SIG-M5 treated with dmso at 0.1 percent for 504 hours (cell line): ENCODE data around the gene SLC35E3.
"Not testable (repeated sequence)": the region's sequence is repeated elsewhere in the genome, so short reads cannot be mapped to it uniquely, and the experiment has no call there.

Experiments used
- DNase-seq: peaks from one replicate; lab custom pipeline; 2025; ENCODE audit not compliant: unreplicated experiment; lab: John Stamatoyannopoulos, UW

The SLC35E3 gene

DNA sequence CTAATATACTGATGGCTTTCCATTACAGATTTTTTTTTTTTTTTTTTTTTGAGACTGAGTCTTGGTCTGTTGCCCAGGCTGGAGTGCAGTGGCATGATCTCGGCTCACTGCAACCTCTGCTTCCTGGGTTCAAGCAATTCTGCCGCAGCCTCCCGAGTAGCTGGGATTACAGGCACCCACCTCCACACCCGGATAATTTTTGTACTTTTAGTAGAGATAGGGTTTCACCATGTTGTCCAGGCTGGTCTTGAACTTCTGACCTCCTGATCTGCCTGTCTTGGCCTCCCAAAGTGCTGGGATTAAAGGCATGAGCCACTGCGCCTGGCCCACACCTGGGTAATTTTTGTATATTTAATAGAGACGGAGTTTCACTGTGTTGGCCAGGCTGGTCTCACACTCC, 65.6 kb downstream of the SLC35E3 start:
- not testable (repeated sequence) for DNase-seq

DNA sequence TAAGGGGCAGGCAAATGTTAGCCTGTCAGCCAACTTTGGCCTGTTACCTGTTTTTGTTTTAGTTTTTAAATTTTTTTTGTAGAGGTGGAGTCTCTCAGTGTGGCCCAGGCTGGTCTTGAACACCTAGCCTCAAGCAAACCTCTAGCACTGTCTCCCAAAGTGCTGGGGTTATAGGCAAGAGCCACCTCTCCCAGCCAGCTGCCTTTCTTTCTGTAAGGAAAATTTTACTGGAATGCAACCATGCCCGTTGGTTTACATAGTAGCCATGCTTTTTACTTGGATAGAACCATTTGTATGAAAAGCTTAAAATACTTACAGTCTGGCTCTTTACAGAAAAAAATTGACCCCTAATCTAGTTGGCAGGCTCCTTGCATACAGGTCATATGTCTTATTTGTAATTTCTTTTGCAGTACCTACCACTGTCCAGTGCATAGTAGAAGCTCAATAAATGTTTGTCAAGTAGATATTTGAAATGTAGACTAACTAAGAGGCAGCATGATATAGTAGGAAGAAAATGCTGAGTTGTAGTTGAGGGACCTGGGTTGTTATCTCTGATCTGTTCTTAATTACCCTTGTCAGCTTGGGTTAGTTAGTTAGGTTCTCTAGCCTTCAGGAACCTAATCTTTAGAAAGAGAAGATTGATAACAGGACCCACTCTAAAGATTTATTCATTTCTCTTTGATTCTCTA, 66.7 kb downstream of the SLC35E3 start:
- DNase-seq: no peak

DNA sequence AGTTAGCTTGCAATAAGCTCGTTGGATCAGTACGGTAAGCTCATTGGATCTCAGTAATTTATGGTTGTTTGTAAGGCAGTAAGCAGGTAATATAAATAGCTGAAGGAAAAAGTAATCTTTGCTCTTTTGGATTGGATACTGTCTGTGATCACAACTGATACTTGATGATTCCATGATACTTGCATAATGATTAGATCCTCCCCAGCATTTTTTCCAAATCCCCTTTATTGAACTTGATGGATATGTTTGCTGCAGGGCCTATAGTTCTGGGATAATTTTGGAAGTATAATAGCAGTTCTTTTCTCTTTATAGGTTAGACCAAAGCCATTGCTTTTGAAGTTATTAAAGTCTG, 67.2 kb downstream of the SLC35E3 start:
- no peak for DNase-seq

DNA sequence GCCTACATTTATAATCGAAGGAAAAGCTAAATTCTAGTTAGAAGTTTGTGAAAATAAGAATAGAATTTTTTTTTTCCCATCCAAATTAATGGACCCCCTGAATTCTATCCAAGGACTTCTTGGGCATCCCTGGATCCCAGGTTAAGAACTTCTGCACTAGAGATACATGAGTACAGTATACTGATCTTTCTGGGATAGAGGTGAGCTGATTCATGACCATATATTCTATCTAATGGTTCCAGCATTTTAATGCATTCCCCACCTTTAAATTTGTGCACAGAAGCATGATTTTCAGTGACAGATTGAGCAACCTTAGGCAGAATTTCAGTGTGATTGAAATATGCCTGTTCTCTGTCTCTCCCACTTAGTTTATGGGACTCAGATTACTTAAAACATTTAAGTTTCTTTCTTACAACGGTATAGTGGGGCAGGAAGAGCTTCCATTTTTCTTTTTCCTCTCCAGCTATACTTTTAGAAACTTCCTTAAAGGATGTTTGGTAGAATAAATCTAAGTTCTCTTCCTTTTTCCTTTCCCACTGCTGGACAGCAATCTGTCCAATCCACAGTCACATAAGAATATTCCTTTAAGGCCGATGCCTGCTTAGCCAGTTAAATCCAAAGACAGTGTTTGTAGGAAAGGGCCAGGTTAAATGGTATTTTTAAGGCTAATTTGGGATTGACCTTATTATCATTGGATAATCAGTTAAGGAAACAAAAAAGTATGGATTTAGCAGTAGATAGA, 68.7 kb downstream of the SLC35E3 start:
- DNase-seq: no peak

DNA sequence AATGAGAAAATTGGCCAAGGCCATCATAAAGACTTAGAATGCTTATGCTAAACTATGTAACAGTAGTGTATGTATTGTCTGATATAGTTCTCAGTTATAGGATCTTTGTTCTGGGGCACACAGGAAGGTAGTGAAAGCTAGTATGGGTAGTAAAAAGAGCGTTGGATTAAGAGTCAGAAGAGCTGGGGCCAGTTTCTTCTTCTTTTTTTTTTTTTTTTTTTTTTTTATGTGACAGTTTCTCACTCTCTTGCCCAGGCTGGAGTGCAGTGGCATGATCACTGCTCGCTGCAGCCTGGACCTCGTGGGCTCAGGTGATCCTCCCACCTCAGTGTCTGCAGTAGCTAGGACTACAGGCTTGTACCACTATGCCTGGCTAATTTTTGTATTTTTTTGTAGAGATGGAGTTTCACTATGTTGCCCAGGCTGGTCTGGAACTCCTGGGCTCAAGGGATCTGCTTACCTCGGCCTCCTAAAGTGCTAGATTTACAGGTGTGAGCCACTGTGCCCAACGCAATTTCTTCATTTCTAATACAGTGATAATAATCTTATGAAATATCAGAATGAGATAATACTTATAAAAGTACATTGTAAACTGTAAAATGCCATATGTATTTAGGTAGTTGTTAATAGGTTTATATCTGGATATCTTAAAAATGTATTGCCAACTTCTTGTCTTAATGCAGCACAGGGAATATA, 69.4 kb downstream of the SLC35E3 start:
- DNase-seq: no peak

DNA sequence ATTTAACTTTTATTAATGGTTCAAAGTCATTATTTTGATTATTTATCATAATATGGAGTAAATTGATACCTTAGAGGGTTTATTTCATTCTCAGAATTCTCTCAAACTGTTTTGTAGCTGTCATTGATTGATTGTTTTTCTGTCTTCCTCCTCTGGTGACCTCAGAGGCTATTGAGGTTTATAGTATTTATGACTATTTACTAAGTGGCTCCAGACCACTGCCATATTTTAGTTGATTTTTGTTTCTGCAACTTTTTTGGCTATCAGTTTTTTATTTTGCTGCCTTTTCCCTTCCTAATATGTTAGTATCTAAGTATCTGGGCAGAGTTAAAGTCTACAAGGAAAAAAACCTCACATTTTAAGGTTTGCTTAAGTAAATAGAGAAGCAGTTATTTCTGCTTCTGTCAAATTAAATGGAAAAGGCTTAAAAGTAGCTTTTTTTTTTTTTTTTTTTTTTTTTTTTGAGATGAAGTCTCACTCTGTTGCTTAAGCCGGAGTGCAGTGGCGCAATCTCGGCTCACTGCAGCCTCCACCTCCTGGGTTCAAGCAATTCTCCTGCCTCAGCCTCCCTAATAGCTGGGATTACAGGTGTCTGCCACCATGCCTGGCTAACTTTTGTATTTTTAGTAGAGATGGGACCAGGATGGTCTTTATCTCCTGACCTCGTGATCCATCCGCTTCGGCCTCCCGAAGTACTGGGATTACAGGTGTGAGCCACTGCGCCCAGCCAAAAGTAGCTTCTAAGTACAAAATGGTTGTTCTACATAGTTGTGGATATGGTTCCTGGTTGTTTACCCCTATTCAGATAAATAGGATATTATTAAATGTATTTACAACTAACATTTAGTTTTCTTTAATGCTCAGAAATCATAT, 70.2 kb downstream of the SLC35E3 start:
- DNase-seq: no peak

DNA sequence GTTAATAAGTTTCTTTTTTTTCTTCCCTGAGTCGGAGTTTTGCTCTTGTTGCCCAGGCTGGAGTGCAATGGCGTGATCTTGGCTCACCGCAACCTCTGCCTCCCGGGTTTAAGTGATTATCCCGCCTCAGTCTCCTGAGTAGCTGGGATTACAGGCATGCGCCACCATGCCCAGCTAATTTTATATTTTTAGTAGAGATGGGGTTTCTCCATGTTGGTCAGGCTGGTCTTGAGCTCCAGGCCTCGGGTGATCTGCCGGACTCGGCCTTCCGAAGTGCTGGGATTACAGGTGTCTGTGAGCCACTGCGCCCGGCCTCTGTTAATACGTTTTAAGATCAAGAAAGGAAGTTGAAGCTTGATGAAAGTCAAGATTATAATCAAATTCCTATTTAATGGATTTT, 73.5 kb downstream of the SLC35E3 start:
- not testable (repeated sequence) for DNase-seq

DNA sequence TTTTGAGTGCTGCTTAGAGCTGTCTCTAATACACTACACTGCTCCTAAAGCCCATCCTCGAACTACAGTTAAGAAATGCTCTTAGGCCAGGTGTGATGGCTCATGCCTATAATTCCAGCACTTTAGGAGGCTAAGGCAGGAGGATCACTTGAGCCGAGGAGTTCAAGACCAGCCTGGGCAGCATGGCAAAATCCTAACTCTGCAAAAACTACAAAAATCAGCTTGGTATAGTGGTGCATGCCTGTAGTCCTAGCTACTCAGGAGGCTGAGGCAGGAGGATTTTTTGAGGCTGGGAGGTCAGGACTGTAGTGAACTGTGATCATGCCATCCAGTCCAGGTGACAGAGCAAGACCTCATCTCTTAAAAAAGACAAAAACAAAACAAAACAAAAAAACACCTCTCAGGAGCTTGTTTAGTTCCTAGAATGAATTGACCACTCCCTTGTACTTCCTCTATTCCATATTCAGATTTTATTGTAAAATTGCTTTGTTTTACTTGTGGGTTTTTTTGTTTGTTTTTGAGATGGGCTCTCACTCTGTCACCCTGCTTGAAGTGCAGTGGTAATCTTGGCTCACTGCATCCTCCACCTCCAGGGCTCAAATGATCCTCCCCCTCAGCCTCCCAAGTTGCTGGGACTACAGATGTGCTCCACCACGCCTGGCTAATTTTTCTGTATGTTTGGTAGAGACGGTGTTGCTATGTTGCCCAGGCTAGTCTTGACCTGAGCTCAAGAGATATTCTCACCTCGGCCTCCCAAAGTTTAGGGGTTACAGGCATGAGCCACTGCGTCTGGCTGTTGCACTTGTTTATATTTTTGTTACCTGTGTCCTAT, 75.6 kb downstream of the SLC35E3 start:
- no peak for DNase-seq

DNA sequence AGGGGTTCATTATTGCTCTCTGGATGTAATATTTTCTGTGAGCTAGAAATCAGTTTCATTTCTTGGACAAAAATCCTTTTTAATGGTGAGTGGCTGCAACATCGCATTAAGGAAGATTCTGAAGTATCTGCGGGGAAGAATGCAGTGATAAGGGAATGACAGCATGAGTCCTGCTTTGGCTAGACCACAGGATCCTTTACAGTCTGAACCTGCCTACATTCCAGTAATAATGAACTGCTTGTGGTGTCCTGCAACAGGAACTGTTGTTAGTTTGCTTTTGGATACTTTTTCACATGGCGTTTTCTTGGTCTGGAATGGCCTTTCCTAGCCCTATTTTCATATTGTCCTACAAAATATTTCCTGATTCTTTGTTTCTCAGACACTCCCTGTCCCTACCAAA, 77.7 kb downstream of the SLC35E3 start:
- no peak for DNase-seq

DNA sequence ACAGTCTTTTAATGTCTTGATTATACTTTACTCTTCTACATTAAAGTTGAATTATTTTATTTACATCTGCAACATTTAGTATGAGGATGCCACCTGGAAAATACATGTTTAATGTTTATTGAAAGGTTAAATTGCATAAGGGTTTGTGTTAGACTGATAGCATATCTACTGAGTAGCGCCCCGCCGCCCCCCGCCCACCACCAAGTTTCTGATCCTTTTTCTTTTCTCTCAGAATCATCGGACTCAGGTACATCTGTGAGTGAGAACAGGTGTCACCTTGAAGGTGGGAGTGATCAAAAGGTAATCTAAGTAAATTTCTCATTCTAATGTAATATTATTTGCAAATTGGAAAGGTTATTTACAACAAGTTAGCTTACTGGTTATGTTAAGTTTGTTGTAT, 78.2 kb downstream of the SLC35E3 start:
- DNase-seq: no peak

DNA sequence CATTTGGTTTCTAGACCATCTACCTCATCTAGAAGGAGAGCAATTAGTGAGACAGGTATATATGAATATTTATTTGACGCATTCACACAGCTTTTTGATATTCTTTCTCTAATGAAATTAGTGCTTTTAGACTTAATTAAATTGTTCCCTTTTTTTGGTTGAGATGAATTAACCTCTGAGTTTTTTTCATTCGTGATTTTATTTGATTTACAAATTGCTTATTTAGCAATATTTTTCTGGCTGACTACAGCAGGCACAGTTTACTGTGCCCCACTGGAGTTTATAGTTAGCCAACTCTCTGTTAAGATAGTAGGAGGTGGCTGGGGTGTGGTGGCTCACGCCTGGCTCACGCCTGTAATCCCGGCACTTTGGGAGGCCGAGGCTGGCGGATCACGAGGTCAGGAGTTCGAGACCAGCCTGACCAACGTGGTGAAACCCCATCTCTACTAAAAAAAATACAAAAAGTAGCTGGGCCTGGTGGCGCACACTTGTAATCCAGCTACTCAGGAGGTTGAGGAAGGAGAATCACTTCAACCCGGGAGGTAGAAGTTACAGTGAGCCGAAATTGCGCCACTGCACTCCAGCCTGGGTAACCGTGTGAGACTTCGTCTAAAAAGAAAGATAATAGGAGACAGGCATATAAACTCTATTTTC, 78.7 kb downstream of the SLC35E3 start:
- DNase-seq: no peak

DNA sequence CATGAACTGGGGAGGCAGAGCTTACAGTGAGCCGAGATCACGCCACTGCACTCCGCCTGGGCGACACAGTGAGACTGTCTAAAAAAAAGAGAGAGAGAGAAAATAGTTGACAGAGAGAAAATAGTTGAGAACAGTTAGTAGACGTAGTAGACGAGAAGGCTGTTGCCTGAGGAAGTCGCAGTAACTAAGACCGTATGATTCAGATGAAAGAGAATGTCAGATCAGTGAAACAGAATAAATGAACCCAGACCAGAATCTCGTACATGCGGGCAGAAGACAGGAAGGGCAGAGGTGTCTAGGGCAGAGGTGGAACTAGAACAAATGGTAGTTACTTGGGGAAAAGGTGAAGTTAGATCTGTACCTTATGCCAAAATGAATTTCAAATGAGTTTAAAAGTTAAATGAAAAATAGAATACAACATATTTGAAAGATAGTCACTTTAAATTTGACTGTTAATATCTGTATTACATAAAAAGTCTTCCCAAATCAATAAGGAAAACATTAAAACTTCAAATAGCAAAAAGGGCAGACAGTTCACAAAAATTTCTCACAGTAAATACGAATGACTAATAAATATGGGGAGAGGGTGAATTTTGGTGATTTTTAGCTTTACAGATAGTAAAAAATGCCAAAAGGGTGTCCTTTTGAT, 79.7 kb downstream of the SLC35E3 start:
- no peak for DNase-seq

DNA sequence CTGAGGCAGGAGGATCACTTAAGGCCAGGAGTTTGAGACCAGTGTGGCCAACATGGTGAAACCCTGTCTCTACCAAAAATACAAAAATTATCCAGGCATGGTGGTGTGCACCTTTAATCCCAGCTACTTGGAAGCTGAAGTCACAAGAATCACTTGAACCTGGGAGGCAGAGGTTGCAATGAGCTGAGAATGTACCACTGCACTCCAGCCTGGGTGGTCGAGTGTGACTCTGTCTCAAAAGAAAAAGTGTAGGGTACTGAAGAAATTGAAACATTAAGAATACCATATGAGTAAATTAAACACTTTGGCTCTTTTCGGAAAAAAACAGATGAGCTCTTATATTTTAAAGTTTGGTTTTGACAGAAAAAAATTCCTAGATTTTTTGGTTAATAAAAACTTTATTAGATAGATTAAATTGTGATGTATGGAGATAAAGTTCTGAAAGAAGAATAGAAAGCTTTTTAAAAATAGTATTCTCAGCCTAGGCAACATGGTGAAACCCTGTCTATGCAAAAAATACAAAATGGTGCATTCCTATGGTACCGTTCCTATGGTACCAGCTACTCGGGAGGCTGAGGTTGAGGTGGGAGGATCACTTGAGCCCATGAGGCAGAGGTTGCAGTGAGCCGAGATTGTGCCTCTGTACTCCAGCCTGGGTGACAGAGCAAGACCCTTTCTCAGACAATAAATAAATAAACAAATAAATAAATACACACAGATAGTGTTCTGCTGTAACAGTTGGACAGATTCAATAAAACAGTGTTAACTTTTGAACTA, 82.1 kb downstream of the SLC35E3 start:
- no peak for DNase-seq

DNA sequence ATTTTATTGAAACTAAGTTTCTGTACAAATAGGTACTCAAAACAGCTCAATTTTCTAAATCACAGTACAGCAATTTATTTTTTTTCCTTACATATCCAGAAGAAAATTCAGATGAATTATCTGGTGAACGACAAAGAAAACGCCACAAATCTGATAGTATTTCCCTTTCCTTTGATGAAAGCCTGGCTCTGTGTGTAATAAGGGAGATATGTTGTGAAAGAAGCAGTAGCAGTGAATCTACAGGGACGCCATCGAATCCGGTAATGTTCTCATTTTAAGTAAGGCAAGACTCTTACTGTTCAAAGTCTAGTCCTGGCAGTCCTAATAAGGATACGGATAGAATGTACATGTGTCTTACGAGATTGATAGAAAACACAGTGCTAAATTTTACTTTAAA, 82.7 kb downstream of the SLC35E3 start:
- DNase-seq: no peak
